OCI-M1 (cell line): Measurements from ENCODE around the gene DVL2.
"Not testable (repeated sequence)": the region's sequence is repeated elsewhere in the genome, so short reads cannot be mapped to it uniquely, and the experiment has no call there.

Experiments used
- DNase-seq: peaks from one replicate; lab custom pipeline; 2025; lab: John Stamatoyannopoulos, UW

Gene DVL2

GRCh38 chr17:7196651-7197401 lies 37.5 kb downstream of the DVL2 start:
- DNase-seq, result no peak

- no peak for DNase-seq
Measured at GRCh38 chr17:7195971-7196370, 38.3 kb downstream of the DVL2 start.

DNA sequence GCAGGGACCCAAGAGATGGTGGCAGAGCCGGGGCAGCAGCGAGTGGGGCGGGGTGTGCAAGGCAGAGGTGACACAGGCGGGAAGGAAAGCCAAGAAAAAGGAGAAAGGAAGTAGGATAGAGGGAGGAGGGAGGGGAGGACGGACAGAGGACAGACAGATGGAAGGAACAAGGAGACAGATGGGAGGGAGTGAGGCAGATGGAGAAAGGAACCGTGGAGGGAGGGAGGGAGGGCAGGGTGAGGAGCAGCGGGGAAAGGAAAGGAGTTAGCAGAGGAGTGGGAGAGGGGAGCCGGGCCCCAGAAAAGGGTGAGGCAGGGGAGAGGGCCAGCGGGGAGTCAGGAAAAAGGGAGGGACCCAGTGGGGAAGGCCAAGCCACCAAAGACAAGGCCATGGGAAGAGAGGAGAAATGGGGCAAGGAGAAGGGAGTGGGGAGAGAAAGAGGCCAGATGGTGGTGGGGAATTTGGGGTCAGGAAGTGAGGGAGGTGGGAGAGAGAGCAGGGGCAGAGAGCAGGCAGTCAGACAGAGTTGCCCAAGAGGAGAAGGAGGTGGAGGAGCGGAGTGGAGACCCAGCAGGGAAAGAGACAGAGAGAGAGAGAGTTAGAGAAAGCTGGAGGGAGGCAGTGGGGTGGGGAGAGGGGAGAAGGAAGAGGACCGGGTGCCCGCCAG lies 41.9 kb downstream of the DVL2 start:
- no peak for DNase-seq

GRCh38 chr17:7191571-7192270 lies 42.6 kb downstream of the DVL2 start:
- peak; percentile 38 for DNase-seq

GRCh38 chr17:7191069-7191468 lies 43.2 kb downstream of the DVL2 start:
- no peak for DNase-seq

DNA sequence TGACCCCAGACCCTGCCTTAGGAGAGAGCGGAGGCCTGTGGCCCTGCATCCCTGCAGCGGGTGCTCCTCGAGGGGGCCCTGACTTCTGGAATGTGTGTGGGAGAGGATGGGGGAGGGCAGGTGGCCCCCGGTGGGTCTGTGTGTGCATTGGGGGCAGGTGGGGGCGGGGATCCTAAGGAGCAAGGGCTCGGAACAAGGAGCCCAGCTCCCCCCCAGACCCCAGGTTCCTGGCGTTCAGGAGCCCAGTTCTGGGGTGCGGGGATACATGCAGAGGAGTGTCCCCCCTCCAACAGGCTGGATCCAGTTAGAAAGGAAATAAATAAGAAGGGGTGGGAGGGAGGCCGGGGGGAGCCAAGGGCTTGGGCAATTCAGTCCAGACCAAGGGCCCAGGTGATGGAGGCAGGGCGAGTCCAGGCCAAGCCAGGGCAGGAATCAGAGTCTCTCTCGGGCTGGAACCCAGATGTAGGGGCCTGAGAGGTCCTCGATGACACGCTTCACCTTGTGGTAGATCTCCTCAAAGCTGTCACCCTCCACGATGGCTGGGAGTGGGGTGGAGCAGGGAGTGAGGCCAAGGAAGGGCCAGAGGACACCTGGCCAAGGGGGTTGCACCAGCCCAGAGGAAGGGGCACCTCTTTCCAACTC lies 43.9 kb downstream of the DVL2 start:
- DNase-seq, result no peak

- DNase-seq, result peak; percentile 29
Measured at GRCh38 chr17:7186241-7186640, 48.1 kb downstream of the DVL2 start.

GRCh38 chr17:7184647-7185046 lies 49.7 kb downstream of the DVL2 start:
- DNase-seq, result no peak

DNA sequence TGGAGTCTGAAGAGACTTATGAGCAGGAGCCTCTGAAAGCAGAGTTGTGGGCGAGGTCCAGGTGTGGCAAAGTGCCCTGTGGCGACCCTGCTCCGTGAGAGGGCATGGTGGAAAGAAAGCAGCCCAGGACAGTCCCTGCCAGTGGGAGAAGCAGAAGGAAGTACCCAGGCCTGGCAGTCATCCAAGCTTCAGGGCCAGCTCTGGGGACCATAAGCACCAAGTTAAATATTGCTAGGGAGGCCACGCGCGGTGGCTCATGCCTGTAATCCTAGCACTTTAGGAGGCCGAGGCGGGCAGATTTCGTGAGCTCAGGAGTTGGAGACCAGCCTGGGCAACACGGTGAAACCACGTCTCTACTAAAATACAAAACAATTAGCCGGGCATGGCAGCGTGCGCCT lies 50.2 kb downstream of the DVL2 start:
- DNase-seq, result no peak

- no peak for DNase-seq
Measured at GRCh38 chr17:7183433-7184090, 50.8 kb downstream of the DVL2 start.

DNA sequence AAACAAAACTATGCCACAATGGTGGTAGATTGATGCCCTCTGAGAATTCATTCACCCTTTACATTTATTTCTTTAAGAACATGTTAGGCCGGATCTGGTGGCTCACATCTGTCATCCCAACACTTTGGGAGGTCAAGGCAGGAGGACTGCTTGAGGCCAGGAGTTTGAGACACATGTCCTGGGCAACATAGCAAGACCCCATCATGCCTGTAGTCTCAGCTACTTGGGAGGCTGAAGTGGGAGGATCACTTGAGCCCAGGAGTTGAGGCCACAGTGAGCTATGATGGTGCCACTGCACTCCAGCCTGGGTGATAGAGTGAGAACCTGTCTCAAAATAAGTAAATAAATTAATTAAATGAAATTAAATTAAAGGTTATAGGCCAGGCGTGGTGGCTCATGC lies 52.2 kb downstream of the DVL2 start:
- DNase-seq, result not testable (repeated sequence)

GRCh38 chr17:7179317-7180254 lies 54.7 kb downstream of the DVL2 start, which contains the start of gene ASGR1:
Gene ASGR1, minus strand, starts transcription at chr17:7179370. Its CDS starts 807 bp downstream, at chr17:7178563.
- no peak for DNase-seq

- no peak for DNase-seq
Measured at GRCh38 chr17:7178973-7179316, 55.4 kb downstream of the DVL2 start.

GRCh38 chr17:7177954-7178477 lies 56.3 kb downstream of the DVL2 start:
- DNase-seq, result peak; percentile 39

DNA sequence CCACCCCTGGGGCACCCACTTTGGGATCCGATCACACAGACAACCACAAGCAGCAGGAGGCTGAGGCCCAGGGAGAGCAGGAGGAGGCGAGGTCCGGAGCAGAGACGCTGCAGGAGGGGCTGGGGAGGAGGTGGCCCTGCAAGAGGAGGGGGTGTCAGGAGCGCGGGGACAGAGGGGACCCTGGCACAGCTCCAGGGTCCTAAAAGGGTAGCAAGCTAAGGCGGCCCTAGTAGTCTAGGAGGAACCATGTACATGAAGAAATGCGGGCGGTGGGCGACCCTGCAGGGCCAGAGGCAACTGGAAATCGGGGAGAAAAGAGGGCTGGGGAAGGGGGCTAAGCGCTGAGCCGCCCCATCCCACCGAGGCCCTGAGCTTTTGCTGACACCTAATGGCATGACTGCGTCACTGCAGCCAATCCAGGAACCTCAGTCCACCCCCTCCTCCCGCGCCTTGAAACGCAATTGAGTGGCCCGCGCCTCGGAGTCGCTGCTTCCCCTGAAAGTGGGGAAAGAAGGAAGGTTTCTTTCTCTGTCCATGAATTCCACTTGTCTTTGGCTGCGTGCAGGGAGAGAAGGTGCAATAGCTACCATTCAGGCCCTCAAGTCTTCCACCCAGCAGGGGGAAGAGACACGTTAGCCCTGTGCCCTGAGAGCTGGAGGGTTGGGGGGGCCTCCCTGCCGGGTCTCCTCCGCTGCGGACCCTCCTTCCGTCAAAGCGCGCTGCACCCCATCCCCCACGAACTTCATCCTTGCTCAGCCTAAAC lies 56.9 kb downstream of the DVL2 start:
- DNase-seq, result peak; percentile 85

DNA sequence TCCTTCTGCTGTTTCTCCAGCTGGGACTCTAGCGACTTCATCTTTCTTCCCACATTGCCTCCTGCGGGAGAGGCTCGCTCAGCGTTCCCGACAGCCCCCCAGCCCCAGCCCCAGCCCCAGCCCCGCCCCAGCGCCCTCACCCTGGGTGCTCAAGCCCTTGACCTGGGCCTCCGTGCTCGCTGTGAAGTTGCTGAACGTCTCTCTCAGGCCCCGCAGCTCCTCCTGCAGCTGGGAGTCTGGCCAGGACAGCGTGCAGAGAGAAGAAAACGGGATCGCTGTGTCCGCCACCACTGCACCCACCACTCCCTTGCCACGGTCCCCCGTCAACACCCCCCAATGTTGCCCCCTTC lies 57.5 kb downstream of the DVL2 start:
- no peak for DNase-seq

DNA sequence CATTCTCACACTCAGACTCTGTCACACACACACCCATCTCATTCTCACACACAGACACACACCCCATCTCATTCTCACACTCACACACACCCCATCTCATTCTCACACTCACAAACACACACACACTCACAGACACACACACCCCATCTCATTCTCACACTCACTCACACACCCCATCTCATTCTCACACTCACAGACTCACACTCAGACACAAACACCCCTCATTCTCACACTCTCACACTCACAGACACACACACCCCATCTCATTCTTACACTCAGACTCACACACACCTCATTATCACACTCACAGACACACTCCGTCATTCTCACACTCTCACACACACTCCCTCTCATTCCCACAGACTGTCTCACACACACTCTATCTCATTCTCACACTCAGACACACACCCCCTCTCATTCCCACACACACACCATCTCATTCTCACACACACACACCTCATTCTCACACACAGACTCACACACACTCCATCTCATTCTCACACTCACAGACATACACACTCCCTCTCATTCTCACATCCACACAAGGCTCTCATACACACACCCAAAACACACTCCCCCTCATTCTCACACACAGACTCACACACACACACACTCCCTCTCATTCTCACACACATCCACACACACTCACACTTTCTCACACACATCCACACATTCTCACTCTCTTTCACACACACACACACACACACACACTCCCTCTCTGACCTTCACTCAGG lies 58.0 kb downstream of the DVL2 start:
- no peak for DNase-seq
